ENCODE results near the gene FRMD3. TPM values are rescaled to one million over a fixed set of nuclear protein-coding genes. Genes with fewer than 3 reads are reported as not detected.

Gene FRMD3
- total RNA-seq, 1 experiment from 2014 or later: 3.9 TPM

GRCh38 chr9:83247732-83248131 lies 290.5 kb downstream of the FRMD3 start:
- DNase-seq (no peak), ATAC-seq (no peak)
- Histone ChIP-seq H3K9ac (ENCODE audit: low read length) (no peak overlapping the region), H3K4me1 (ENCODE audit: insufficient read depth, low read length) (no peaks in the 10 kb centered on the region), H4K20me1 (ENCODE audit: low read length) (no peaks in the 10 kb centered on the region), H3K9me3 (ENCODE audit: low read length) (no peaks in the 10 kb centered on the region), H3K27ac (ENCODE audit: low read length) (no peak overlapping the region), H3K36me3 (ENCODE audit: low read depth, low read length) (no peaks in the 10 kb centered on the region), H3K9me2 (replicated peaks; ENCODE audit: low read length) (no peaks in the 10 kb centered on the region), H3K79me2 (ENCODE audit: low read length) (no peaks in the 10 kb centered on the region), H3K4me3 (ENCODE audit: low read length) (no peak overlapping the region), H2AFZ (ENCODE audit: low read length) (no peak overlapping the region), H3K4me2 (ENCODE audit: low read length) (no peak overlapping the region), H3F3A (ENCODE audit: low read length, unreplicated experiment) (no peaks in the 10 kb centered on the region), H3K27me3 (ENCODE audit: low read length) (no peaks in the 10 kb centered on the region)
- intact Hi-C loops (cut with micrococcal nuclease): no loop called here
- CTCF ChIA-PET: no interaction called here
- TF ChIP-seq EZH2phosphoT487 (IDR thresholded peaks at IDR 0.05; ENCODE audit: borderline replicate concordance, low read length) (no peak), EZH2 (IDR thresholded peaks at IDR 0.05; ENCODE audit: low read length, unreplicated experiment) (no peak), CTCF (conservative IDR thresholded peaks at IDR 0.05; ENCODE audit: low read depth, low read length) (no peak)
- no TSS peak for BruUV-seq (replicated peaks)
- POLR2A ChIA-PET (ENCODE audit: unreplicated experiment): no interaction called here

- no peak overlapping the region for H3K9ac ChIP-seq (ENCODE audit: low read length)
- no peaks in the 10 kb centered on the region for H3F3A ChIP-seq (ENCODE audit: low read length, unreplicated experiment)
- no peak overlapping the region for H3K4me3 ChIP-seq (ENCODE audit: low read length)
- no peaks in the 10 kb centered on the region for H3K9me2 ChIP-seq (replicated peaks; ENCODE audit: low read length)
- DNase-seq (no peak), ATAC-seq (no peak)
- no peak overlapping the region for H2AFZ ChIP-seq (ENCODE audit: low read length)
- BruUV-seq (replicated peaks): no TSS peak
- CTCF ChIA-PET: no interaction called here
- intact Hi-C loops (cut with micrococcal nuclease): no loop called here
- no peak overlapping the region for H3K27ac ChIP-seq (ENCODE audit: low read length)
- H4K20me1 ChIP-seq (ENCODE audit: low read length): no peaks in the 10 kb centered on the region
- TF ChIP-seq CTCF (conservative IDR thresholded peaks at IDR 0.05; ENCODE audit: low read depth, low read length): no peak
- no peak for TF ChIP-seq EZH2 (IDR thresholded peaks at IDR 0.05; ENCODE audit: low read length, unreplicated experiment)
- no peak for TF ChIP-seq EZH2phosphoT487 (IDR thresholded peaks at IDR 0.05; ENCODE audit: borderline replicate concordance, low read length)
- no peaks in the 10 kb centered on the region for H3K9me3 ChIP-seq (ENCODE audit: low read length)
- H3K36me3 ChIP-seq (ENCODE audit: low read depth, low read length): no peaks in the 10 kb centered on the region
- POLR2A ChIA-PET (ENCODE audit: unreplicated experiment): no interaction called here
- no peaks in the 10 kb centered on the region for H3K27me3 ChIP-seq (ENCODE audit: low read length)
- H3K4me1 ChIP-seq (ENCODE audit: insufficient read depth, low read length): no peaks in the 10 kb centered on the region
- no peak overlapping the region for H3K4me2 ChIP-seq (ENCODE audit: low read length)
- H3K79me2 ChIP-seq (ENCODE audit: low read length): no peaks in the 10 kb centered on the region
Measured at GRCh38 chr9:83245979-83246659, 292.1 kb downstream of the FRMD3 start.

GRCh38 chr9:83242066-83242465 lies 296.1 kb downstream of the FRMD3 start:
- no peak overlapping the region for H3K27ac ChIP-seq (ENCODE audit: low read length)
- H4K20me1 ChIP-seq (ENCODE audit: low read length): no peaks in the 10 kb centered on the region
- intact Hi-C loops (cut with micrococcal nuclease): no loop called here
- BruUV-seq (replicated peaks): no TSS peak
- no peaks in the 10 kb centered on the region for H3F3A ChIP-seq (ENCODE audit: low read length, unreplicated experiment)
- H3K27me3 ChIP-seq (ENCODE audit: low read length): no peaks in the 10 kb centered on the region
- no peaks in the 10 kb centered on the region for H3K9me3 ChIP-seq (ENCODE audit: low read length)
- H2AFZ ChIP-seq (ENCODE audit: low read length): no peak overlapping the region
- H3K9ac ChIP-seq (ENCODE audit: low read length): no peak overlapping the region
- ATAC-seq (no peak), DNase-seq (peak; percentile 11)
- H3K79me2 ChIP-seq (ENCODE audit: low read length): no peaks in the 10 kb centered on the region
- H3K9me2 ChIP-seq (replicated peaks; ENCODE audit: low read length): no peaks in the 10 kb centered on the region
- no peak overlapping the region for H3K4me3 ChIP-seq (ENCODE audit: low read length)
- CTCF ChIA-PET: no interaction called here
- POLR2A ChIA-PET (ENCODE audit: unreplicated experiment): no interaction called here
- H3K4me2 ChIP-seq (ENCODE audit: low read length): no peak overlapping the region
- no peaks in the 10 kb centered on the region for H3K36me3 ChIP-seq (ENCODE audit: low read depth, low read length)
- TF ChIP-seq EZH2phosphoT487 (IDR thresholded peaks at IDR 0.05; ENCODE audit: borderline replicate concordance, low read length): no peak
- TF ChIP-seq CTCF (conservative IDR thresholded peaks at IDR 0.05; ENCODE audit: low read depth, low read length): no peak
- TF ChIP-seq EZH2 (IDR thresholded peaks at IDR 0.05; ENCODE audit: low read length, unreplicated experiment): no peak
- H3K4me1 ChIP-seq (ENCODE audit: insufficient read depth, low read length): no peaks in the 10 kb centered on the region
